ENCODE results near the gene PITPNC1. TPM values are rescaled to one million over a fixed set of nuclear protein-coding genes. Genes with fewer than 3 reads are reported as not detected.

Gene PITPNC1
- total RNA-seq, 1 donor from 2014 or later: 12.4 TPM

DNA sequence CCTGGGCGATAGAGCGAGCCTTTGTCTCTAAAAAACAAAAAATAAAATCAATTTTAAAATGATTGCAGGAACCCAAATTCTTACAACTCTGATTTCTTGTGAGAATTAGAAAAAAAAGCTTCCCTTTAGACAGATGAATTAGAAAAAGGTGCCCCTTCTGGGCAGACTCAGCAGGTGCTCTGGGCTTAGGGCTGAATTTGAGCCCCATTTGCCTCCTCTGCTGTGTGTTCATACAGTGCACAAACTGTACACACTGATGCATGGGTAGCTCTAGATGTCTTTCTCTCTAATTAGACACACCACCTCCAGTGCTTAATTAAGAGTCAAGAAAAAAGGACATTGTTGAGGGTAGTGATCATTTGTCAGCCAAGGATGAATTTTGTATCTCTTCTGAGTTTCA, 302.1 kb downstream of the PITPNC1 start:
- H3K9me3 ChIP-seq (ENCODE audit: insufficient read depth, low read depth, low read length): no peaks in the 10 kb centered on the region
- H3K4me3 ChIP-seq (ENCODE audit: insufficient read depth, low read depth, low read length): no peak overlapping the region
- H3K9ac ChIP-seq (ENCODE audit: low read length): no peak overlapping the region
- FAIRE-seq (no peak), DNase-seq (ENCODE audit: low read depth) (no peak)
- H3K4me3 Mint-ChIP-seq (ENCODE audit: unreplicated experiment): no peak overlapping the region
- no peak overlapping the region for H3K4me2 ChIP-seq (ENCODE audit: low read length)
- TF ChIP-seq CTCF (IDR thresholded peaks at IDR 0.05; ENCODE audit: insufficient read depth, low read depth, low read length) (no peak), EZH2 (IDR thresholded peaks at IDR 0.05; ENCODE audit: insufficient read depth, low read length) (no peak)
- no peaks in the 10 kb centered on the region for H3K36me3 ChIP-seq (ENCODE audit: insufficient read depth, low read length)
- H3K79me2 ChIP-seq (ENCODE audit: insufficient read depth, low read length): no peaks in the 10 kb centered on the region
- no peaks in the 10 kb centered on the region for H4K20me1 ChIP-seq (ENCODE audit: insufficient read depth, low read length)
- H3K27ac ChIP-seq (ENCODE audit: low read depth, low read length): no peak overlapping the region
- H3K27me3 ChIP-seq (ENCODE audit: insufficient read depth, low read length): no peaks in the 10 kb centered on the region
- H3K9me3 Mint-ChIP-seq (ENCODE audit: unreplicated experiment): no peaks in the 10 kb centered on the region
- H3K36me3 Mint-ChIP-seq (ENCODE audit: low read depth, unreplicated experiment): no peaks in the 10 kb centered on the region
- no peaks in the 10 kb centered on the region for H3K4me1 Mint-ChIP-seq (ENCODE audit: low read depth, unreplicated experiment)
- no peaks in the 10 kb centered on the region for H3K4me1 ChIP-seq (ENCODE audit: insufficient read depth, low read length)
- no peaks in the 10 kb centered on the region for H3K27me3 Mint-ChIP-seq (ENCODE audit: low read depth, unreplicated experiment)
- no peak overlapping the region for H2AFZ ChIP-seq (ENCODE audit: low read depth, low read length)
- no peak overlapping the region for H3K27ac Mint-ChIP-seq (ENCODE audit: unreplicated experiment)

GRCh38 chr17:67679721-67680120, 302.6 kb downstream of the PITPNC1 start:
- Histone ChIP-seq H2AFZ (ENCODE audit: low read depth, low read length) (no peak overlapping the region), H3K4me3 (ENCODE audit: insufficient read depth, low read depth, low read length) (no peak overlapping the region), H3K27ac (ENCODE audit: low read depth, low read length) (no peak overlapping the region), H4K20me1 (ENCODE audit: insufficient read depth, low read length) (no peaks in the 10 kb centered on the region), H3K9ac (ENCODE audit: low read length) (no peak overlapping the region), H3K4me2 (ENCODE audit: low read length) (no peak overlapping the region), H3K9me3 (ENCODE audit: insufficient read depth, low read depth, low read length) (no peaks in the 10 kb centered on the region), H3K79me2 (ENCODE audit: insufficient read depth, low read length) (no peaks in the 10 kb centered on the region), H3K4me1 (ENCODE audit: insufficient read depth, low read length) (no peaks in the 10 kb centered on the region), H3K27me3 (ENCODE audit: insufficient read depth, low read length) (no peaks in the 10 kb centered on the region), H3K36me3 (ENCODE audit: insufficient read depth, low read length) (no peaks in the 10 kb centered on the region)
- Mint-ChIP-seq H3K27me3 (ENCODE audit: low read depth, unreplicated experiment) (no peaks in the 10 kb centered on the region), H3K4me1 (ENCODE audit: low read depth, unreplicated experiment) (no peaks in the 10 kb centered on the region), H3K9me3 (ENCODE audit: unreplicated experiment) (no peaks in the 10 kb centered on the region), H3K4me3 (ENCODE audit: unreplicated experiment) (no peak overlapping the region), H3K27ac (ENCODE audit: unreplicated experiment) (no peak overlapping the region), H3K36me3 (ENCODE audit: low read depth, unreplicated experiment) (no peaks in the 10 kb centered on the region)
- TF ChIP-seq EZH2 (IDR thresholded peaks at IDR 0.05; ENCODE audit: insufficient read depth, low read length): no peak
- no peak for TF ChIP-seq CTCF (IDR thresholded peaks at IDR 0.05; ENCODE audit: insufficient read depth, low read depth, low read length)
- FAIRE-seq: no peak
- DNase-seq (ENCODE audit: low read depth): no peak

- peaks cover 3% of the 10 kb centered on the region for H3K36me3 Mint-ChIP-seq (ENCODE audit: low read depth, unreplicated experiment)
- Histone ChIP-seq H3K4me2 (ENCODE audit: low read length) (no peak overlapping the region), H3K4me3 (ENCODE audit: insufficient read depth, low read depth, low read length) (no peak overlapping the region), H2AFZ (ENCODE audit: low read depth, low read length) (no peak overlapping the region), H3K9me3 (ENCODE audit: insufficient read depth, low read depth, low read length) (no peaks in the 10 kb centered on the region), H4K20me1 (ENCODE audit: insufficient read depth, low read length) (no peaks in the 10 kb centered on the region), H3K27ac (ENCODE audit: low read depth, low read length) (no peak overlapping the region), H3K4me1 (ENCODE audit: insufficient read depth, low read length) (no peaks in the 10 kb centered on the region), H3K79me2 (ENCODE audit: insufficient read depth, low read length) (no peaks in the 10 kb centered on the region), H3K9ac (ENCODE audit: low read length) (no peak overlapping the region), H3K27me3 (ENCODE audit: insufficient read depth, low read length) (no peaks in the 10 kb centered on the region), H3K36me3 (ENCODE audit: insufficient read depth, low read length) (no peaks in the 10 kb centered on the region)
- H3K9me3 Mint-ChIP-seq (ENCODE audit: unreplicated experiment): no peaks in the 10 kb centered on the region
- no peaks in the 10 kb centered on the region for H3K4me1 Mint-ChIP-seq (ENCODE audit: low read depth, unreplicated experiment)
- H3K27ac Mint-ChIP-seq (ENCODE audit: unreplicated experiment): no peak overlapping the region
- no peaks in the 10 kb centered on the region for H3K27me3 Mint-ChIP-seq (ENCODE audit: low read depth, unreplicated experiment)
- DNase-seq (ENCODE audit: low read depth) (no peak), FAIRE-seq (no peak)
- H3K4me3 Mint-ChIP-seq (ENCODE audit: unreplicated experiment): no peak overlapping the region
- TF ChIP-seq CTCF (IDR thresholded peaks at IDR 0.05; ENCODE audit: insufficient read depth, low read depth, low read length) (no peak), EZH2 (IDR thresholded peaks at IDR 0.05; ENCODE audit: insufficient read depth, low read length) (no peak)
These were observed 303.6 kb downstream of the PITPNC1 start for GRCh38 chr17:67680445-67681224.
